T-helper 22 cell (primary cell): ENCODE data around the gene KCNN4.
A peak's percentile ranks its signal among the peaks of the same experiment; 100 is the strongest.
"Not testable (repeated sequence)": the region's sequence is repeated elsewhere in the genome, so short reads cannot be mapped to it uniquely, and the experiment has no call there.

Source experiments
- DNase-seq: peaks from one replicate; pipeline ENCODE4 v3.0.0-alpha.2; 2020; ENCODE audit warnings: low read depth

Gene KCNN4

DNA sequence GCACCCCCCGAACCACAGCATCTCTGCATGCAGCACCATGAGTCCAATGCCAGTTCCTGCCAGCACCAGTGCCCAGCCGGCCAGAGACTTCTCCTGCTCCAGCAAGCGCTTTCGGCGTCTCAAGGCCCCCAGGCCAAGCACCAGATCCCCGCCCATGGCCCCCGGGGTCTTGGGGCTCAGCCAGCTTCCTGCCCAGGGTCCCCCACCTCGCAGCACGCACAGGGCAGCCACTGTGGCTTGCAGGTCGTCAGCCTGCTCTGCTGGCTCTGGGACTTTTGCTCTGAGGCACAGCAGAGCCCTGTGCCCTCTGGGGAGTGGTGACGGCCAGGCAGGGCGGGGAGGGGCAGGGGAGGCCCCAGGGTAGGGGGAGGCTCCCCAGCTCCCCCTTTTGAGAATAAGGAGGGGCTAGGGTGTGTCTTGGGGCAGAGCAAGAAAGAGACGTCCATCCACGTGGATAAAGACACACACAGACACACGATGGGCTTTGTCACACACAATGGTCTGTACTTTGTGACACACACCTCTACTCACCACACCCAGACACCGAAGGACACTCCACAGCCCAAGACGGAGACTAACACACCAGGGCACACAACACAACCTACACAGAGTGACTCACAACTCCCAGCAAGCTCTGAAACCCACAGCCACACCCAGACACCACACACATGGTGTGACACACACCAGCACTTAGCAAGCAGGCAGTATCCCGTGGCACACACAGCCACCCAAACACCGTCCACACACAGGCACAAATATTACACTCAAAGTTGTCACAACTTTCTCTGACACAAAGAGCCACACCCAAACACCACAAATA is at the start of gene KCNN4:
Gene KCNN4, minus strand, starts transcription at position 268 of the 820 bp plus-strand sequence. Its CDS starts 112 bp downstream, at position 156.
- DNase-seq = peak; percentile 46

GRCh38 chr19:43826787-43827754 is 46.3 kb upstream of the KCNN4 start, which contains the start of gene ZNF283:
TSS of gene ZNF283 (plus strand) at chr19:43827321. CDS start at chr19:43833505, 6,184 bp downstream.
- DNase-seq = peak; percentile 60

DNA sequence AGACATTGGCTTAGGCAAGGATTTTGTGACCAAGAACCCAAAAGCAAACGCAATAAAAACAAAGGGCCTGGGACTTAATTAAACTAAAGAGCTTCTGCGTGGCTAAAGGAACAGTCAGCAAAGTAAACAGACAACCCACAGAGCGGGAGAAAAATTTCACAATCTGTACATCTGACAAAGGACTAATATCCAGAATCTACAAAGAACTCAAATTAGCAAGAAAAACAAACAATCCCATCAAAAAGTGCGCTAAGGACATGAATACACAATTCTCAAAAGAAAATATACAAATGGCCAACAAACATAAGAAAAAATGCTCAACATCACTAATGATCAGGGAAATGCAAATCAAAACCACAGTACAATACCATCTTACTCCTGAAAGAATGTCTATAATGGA is 43.8 kb upstream of the KCNN4 start:
- DNase-seq = not testable (repeated sequence)

DNA sequence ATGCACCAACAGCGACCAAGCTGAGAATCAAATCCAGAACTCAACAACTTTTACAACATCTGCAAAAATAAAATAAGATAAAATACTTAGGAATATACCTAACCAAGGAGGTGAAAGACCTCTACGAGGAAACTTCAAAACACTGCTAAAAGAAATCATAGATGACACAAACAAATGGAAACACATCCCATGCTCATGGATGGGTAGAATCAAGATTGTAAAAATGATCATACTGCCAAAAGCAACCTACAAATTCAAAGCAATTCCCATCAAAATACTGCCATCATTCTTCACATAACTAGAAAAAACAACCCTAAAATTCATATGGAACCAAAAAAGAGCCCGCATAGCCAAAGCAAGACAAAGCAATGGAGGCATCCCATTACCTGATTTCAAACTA is 43.1 kb upstream of the KCNN4 start:
- not testable (repeated sequence) for DNase-seq

DNA sequence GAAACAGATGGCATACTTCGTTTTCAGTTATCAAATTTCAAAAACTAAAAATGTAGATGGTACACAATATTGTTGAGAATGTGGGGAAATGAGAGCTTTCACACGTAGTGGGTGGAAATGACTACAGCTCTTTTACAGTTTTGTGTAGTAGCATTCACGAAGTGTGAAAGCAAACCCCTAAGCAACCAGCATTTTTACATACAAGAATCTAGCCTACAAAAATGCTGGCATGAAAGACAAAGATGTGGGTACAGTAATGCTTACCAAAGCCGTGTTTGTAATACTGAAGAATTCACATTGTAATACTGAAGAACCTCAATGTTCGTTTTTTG is 40.1 kb upstream of the KCNN4 start:
- DNase-seq = no peak

- no peak for DNase-seq
Measured at GRCh38 chr19:43820098-43820883, 39.5 kb upstream of the KCNN4 start.

DNA sequence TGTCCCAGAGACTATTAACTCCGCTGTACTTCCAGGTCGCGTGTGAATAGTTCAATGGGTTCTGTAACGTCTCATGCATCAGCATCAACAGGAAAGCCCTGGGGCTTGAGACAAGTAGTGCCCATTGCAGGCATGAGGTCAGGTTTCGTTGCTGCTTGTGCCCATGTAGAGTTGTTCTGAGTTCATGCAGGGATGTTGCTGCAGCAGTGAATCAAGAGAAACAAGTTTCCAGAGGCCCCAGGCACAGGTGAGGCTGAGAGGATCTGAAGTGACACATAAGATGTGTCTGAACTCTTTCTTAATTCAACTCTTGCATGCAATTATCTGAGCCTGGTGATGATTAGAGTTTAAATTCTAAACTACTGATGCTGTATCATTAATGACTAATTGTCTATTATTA is 37.7 kb upstream of the KCNN4 start:
- no peak for DNase-seq

- DNase-seq = not testable (repeated sequence)
Measured at GRCh38 chr19:43817454-43817853, 36.7 kb upstream of the KCNN4 start.

DNA sequence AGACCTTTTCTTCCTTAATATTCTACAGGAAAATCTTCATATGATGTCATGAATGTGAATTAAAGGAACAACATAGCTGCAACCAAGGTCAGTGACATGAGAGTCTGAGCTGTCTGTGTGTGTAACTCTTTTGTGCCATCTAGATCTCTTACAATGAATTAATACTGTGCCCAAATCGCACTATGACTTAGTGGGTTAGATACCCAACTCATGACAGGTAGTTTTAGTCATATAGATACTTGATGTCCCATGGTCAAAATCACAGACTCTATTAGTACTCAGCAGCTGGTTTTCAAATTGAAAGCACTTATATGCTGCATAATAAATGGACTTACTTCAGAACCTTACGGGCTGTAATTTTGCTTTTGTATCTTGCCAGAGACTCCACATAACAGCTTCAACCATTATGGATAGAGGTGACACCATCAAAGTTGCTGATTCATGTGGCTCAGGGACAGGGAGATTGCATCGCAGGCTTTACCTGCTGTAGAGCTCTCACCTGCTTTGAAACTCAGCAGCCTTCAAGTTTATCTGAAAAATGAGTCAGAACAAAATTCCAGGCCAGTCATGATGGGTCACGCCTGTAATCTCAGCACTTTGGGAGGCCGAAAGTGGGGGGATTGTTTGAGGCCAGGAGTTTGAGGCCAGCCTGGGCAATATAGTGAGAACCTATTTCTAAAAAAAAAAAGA is 34.0 kb upstream of the KCNN4 start:
- DNase-seq = no peak

- no peak for DNase-seq
Measured at GRCh38 chr19:43812688-43813087, 31.9 kb upstream of the KCNN4 start.

GRCh38 chr19:43812259-43812658 is 31.5 kb upstream of the KCNN4 start:
- DNase-seq = no peak

GRCh38 chr19:43811837-43812236 is 31.1 kb upstream of the KCNN4 start:
- DNase-seq = no peak

- no peak for DNase-seq
Measured at GRCh38 chr19:43809762-43810696, 29.3 kb upstream of the KCNN4 start.

DNA sequence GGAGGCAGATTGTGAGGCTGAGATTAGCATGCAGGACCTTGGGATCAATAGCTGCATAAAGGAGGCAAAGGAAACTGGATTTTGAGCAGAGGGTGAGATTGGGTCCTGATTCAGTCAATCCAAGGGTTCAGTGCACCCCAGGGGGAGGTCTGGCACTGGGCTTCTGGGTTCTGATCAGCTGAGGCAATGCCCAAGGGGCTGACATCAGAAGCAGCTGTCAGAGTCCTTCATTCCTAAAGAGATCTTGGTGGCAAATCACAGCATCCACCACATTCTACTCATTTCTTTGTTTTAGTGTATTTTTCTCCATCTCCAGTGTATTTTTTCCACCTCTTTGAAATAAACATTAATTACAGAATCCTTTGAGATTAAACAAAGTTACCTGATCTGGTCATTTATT is 26.9 kb upstream of the KCNN4 start:
- no peak for DNase-seq

GRCh38 chr19:43806848-43807247 is 26.1 kb upstream of the KCNN4 start:
- no peak for DNase-seq

DNA sequence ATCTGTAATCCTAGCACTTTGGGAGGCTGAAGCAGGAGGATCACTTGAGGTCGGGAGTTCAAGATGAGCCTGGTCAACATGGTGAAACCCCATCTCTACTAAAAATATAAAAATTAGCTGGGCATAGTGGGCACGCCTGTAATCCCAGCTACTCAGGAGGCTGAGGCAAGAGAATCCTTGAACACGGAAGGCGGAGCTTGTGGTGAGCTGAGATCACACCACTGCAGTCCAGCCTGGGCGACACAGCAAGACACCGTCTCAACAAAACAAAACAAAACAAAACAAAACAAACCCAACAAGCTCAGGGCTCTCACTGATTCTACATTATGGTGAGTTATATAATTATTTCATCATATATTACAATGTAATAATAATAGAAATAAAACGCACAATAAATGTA is 25.6 kb upstream of the KCNN4 start:
- not testable (repeated sequence) for DNase-seq

- DNase-seq = no peak
Measured at GRCh38 chr19:43804432-43804831, 23.7 kb upstream of the KCNN4 start.

DNA sequence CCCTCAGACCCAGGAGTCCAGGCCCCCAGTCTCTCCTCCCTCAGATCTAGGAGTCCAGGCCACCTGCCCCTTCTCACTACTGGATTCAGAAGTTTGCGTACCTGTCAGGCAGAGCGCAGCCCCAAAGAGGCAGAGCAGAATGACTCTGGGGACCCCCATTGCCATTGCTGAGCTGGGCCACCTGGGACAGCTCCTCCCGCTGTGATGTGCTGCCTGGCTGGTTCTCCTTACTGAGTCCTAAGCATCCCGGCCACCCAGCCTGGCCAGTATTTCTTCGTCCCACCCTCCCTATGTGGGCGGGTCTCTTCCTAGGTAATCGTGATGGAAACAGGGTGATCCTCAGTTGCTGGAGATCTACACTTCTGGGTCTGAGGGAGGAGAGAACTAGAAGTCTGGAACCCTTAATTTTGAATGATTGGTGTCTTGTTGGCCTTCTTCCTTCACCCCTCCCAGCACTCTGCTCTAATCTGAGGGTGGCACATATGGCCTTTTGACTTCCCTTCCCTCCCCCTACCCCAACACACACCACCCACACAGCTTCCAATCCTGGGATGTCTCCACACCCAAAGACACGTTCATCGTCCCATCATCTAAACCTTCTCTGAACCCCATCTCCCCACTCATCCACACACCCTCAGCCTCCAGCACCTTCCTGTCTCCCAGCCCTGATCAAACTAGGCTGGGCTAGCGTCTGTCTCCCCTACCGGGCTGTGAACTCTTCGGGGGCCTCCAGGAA is 21.6 kb upstream of the KCNN4 start, which contains the start of gene LYPD5:
Gene LYPD5, minus strand, starts transcription at position 232 of the 736 bp plus-strand sequence. Its CDS starts 67 bp downstream, at position 165.
- DNase-seq = no peak

DNA sequence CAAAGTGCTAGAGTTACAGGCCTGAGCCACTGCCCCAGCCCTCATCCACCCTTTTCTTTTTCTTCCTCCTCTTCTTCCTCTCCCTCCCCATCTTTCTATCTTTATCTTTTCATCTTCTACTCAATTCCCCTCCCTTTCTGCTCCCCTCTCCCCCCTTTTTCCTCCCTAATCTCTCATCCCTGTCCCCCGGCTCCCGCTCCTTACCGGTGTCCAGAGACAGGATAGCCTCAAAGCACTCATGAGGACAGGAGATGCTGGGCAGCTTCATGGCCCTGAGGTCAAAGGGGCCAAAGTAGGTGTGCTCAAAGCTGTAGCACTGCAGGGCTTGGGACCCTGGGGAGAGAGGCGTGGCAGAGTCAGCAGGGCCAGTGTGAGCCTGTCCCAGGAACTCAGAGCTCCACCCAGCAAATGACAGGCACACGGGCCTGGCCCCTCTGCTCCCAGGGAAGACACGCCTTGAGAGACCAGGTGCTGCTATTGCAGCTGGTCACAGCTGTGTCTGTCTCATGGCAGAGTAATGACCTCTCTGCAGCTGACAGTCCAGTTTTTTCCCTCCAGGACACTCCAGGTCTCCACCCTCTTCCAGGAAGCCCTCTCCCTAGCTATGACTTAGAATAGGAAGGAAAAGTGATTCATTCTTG is 18.8 kb upstream of the KCNN4 start:
- DNase-seq = no peak
